H1 (cell line): ENCODE results near the gene ASB13.

Experiments used
- E2F6 ChIP-seq: IDR thresholded peaks from 2 replicates; pipeline ENCODE4 v1.6.1; 2012; ENCODE audit warnings: inconsistent platforms
- EP300 ChIP-seq, 2 experiments: IDR thresholded peaks; 1 replicate in 1 of 2; 2 replicates in 1 of 2; pipeline ENCODE4 v1.6.1; 2011 to 2012; ENCODE audit warnings: low read depth in 2 of 2, low read length in 2 of 2, mild to moderate bottlenecking in 2 of 2, borderline replicate concordance in 1 of 2, inconsistent platforms in 1 of 2, moderate library complexity in 1 of 2
- EZH2 ChIP-seq: fragments of 200-600 bp; sonication (generic); IDR thresholded peaks from 2 replicates; pipeline ENCODE4 v1.7.1; 2012; ENCODE audit warnings: low read depth, mild to moderate bottlenecking, moderate library complexity, low read length, inconsistent platforms; ENCODE audit not compliant: severe bottlenecking
- KDM4A ChIP-seq: IDR thresholded peaks from one replicate; pipeline ENCODE4 v1.7.1; 2012; ENCODE audit warnings: low read depth, mild to moderate bottlenecking, moderate library complexity, low read length, inconsistent platforms; ENCODE audit not compliant: severe bottlenecking
- MAFK ChIP-seq: IDR thresholded peaks from 2 replicates; pipeline ENCODE4 v1.6.1; 2012; ENCODE audit warnings: low read depth, mild to moderate bottlenecking, improper control_type of control experiment, low read length
- NRF1 ChIP-seq: IDR thresholded peaks from 2 replicates; pipeline ENCODE4 v1.6.1; 2011; ENCODE audit warnings: mild to moderate bottlenecking, low read depth, low read length, improper control_type of control experiment
- POLR2A ChIP-seq, 2 experiments: IDR thresholded peaks; 1 replicate in 1 of 2; 2 replicates in 1 of 2; pipeline ENCODE4 v1.6.1; 2011; ENCODE audit warnings: low read depth in 2 of 2, low read length in 2 of 2, mild to moderate bottlenecking in 2 of 2; ENCODE audit errors: control extremely low read depth in 1 of 2
- POLR2AphosphoS5 ChIP-seq: IDR thresholded peaks from 2 replicates; pipeline ENCODE4 v1.6.1; 2011; ENCODE audit warnings: low read depth, low read length
- SIN3A ChIP-seq, 2 experiments: IDR thresholded peaks in 1 of 2; conservative IDR thresholded peaks in 1 of 2; 2 replicates each; pipeline ENCODE4 v1.6.1; 2011 to 2012; ENCODE audit warnings: low read length in 2 of 2, improper control_type of control experiment in 1 of 2, low read depth in 1 of 2, mild to moderate bottlenecking in 1 of 2
- USF2 ChIP-seq: IDR thresholded peaks from 2 replicates; pipeline ENCODE4 v1.6.1; 2011; ENCODE audit warnings: low read length, improper control_type of control experiment
- YY1 ChIP-seq: IDR thresholded peaks from 2 replicates; pipeline ENCODE4 v1.6.1; 2011; ENCODE audit warnings: low read depth, mild to moderate bottlenecking, low read length
- TF ChIP-seq, protein P1 (sequence below), 3 experiments: IDR thresholded peaks; 1 replicate in 2 of 3; 2 replicates in 1 of 3; pipeline versions ENCODE4 v1.5.1 to v1.6.1; 2011; ENCODE audit warnings: low read length in 3 of 3, mild to moderate bottlenecking in 3 of 3, inconsistent platforms in 2 of 3, low read depth in 1 of 3, moderate library complexity in 1 of 3; ENCODE audit not compliant: insufficient read depth in 1 of 3; ENCODE audit errors: control extremely low read depth in 1 of 3
- TF ChIP-seq, protein P2 (sequence below): IDR thresholded peaks from 2 replicates; pipeline ENCODE4 v1.6.1; 2012; ENCODE audit warnings: low read length, inconsistent platforms

GRCh38 chr10:5633166-5633749 is 33.1 kb downstream of the ASB13 start:
- TF ChIP-seq MAFK: no peak
- TF ChIP-seq NRF1: no peak
- TF ChIP-seq, protein P1, sequence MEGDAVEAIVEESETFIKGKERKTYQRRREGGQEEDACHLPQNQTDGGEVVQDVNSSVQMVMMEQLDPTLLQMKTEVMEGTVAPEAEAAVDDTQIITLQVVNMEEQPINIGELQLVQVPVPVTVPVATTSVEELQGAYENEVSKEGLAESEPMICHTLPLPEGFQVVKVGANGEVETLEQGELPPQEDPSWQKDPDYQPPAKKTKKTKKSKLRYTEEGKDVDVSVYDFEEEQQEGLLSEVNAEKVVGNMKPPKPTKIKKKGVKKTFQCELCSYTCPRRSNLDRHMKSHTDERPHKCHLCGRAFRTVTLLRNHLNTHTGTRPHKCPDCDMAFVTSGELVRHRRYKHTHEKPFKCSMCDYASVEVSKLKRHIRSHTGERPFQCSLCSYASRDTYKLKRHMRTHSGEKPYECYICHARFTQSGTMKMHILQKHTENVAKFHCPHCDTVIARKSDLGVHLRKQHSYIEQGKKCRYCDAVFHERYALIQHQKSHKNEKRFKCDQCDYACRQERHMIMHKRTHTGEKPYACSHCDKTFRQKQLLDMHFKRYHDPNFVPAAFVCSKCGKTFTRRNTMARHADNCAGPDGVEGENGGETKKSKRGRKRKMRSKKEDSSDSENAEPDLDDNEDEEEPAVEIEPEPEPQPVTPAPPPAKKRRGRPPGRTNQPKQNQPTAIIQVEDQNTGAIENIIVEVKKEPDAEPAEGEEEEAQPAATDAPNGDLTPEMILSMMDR (IDR thresholded peaks at IDR 0.05; ENCODE audit: control extremely low read depth in 1 of 3, insufficient read depth in 1 of 3, low read depth in 1 of 3, low read length in 3 of 3): no peak
- no peak for TF ChIP-seq USF2
- no peak for TF ChIP-seq SIN3A (conservative IDR thresholded peaks at IDR 0.05 in 1 of 2, IDR thresholded peaks at IDR 0.05 in 1 of 2; ENCODE audit: low read depth in 1 of 2, low read length in 2 of 2)
- TF ChIP-seq EZH2: no peak
- TF ChIP-seq POLR2AphosphoS5: no peak
- no peak for TF ChIP-seq E2F6
- no peak for TF ChIP-seq YY1
- TF ChIP-seq EP300 (IDR thresholded peaks at IDR 0.05; ENCODE audit: borderline replicate concordance in 1 of 2, low read depth in 2 of 2, low read length in 2 of 2): no peak
- TF ChIP-seq, protein P2, sequence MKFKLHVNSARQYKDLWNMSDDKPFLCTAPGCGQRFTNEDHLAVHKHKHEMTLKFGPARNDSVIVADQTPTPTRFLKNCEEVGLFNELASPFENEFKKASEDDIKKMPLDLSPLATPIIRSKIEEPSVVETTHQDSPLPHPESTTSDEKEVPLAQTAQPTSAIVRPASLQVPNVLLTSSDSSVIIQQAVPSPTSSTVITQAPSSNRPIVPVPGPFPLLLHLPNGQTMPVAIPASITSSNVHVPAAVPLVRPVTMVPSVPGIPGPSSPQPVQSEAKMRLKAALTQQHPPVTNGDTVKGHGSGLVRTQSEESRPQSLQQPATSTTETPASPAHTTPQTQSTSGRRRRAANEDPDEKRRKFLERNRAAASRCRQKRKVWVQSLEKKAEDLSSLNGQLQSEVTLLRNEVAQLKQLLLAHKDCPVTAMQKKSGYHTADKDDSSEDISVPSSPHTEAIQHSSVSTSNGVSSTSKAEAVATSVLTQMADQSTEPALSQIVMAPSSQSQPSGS: no peak
- TF ChIP-seq KDM4A: no peak
- TF ChIP-seq POLR2A (IDR thresholded peaks at IDR 0.05; ENCODE audit: control extremely low read depth in 1 of 2, low read depth in 2 of 2, low read length in 2 of 2): no peak
